ENCODE measurements around the gene STRA6.
A peak's percentile ranks its signal among the peaks of the same experiment; 100 is the strongest.

Gene STRA6

DNA sequence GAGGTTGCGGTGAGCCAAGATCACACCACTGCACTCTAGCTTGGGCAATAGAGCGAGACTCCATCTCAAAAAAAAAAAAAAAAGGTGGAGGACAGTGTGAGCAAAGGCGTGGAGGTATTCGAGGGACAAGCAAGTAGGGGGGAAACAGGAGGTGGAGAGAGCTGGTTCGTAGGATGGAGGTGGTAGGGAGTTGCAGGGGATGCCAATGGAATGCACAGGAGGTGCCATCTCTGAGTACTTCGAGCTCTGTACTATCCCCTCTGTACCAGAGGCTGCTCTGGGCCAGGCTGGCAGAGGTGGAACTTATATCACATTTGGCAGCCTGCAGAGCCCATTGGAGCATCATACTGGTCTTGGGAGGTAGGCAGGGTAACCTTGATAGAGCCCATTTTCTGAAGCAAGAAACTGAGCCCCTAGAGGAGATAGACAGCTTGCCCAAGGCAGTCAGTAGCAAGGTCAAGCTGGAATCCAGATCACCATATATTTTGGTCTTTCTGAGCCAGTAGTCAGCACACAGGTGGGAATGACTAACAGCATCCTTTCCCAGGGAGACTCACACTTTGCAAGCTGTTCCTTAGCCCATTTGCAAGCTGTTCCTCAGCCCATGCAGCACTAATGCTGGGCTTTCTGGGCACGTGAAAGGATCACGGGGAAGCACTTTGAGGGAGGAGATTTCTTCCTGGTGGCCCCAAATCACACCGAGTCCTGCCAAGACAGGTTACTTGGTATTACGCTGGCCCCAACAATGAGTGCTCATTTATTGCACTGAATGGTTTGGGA is 24.4 kb upstream of the STRA6 start:
- DNase-seq: no peak

DNA sequence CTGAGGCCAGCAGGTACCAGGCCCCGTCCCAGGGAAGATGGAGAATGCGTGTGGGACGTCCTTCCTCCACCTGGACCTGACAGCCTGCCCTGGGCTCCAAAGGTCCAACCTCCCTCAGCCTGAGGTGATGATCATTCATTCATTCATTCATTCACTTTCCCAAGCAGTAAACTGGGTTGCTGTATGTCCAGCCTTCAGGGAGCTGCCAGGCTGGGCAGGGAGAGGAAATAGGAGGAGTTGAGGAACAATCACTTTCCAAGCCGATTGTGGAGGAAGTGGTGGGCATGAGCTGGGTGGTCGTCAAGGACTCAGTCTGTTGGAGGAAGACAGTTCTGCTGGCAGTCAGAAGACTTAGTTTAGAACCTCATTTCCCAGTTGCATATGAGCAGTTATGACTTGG is 23.3 kb upstream of the STRA6 start:
- no peak for DNase-seq

DNA sequence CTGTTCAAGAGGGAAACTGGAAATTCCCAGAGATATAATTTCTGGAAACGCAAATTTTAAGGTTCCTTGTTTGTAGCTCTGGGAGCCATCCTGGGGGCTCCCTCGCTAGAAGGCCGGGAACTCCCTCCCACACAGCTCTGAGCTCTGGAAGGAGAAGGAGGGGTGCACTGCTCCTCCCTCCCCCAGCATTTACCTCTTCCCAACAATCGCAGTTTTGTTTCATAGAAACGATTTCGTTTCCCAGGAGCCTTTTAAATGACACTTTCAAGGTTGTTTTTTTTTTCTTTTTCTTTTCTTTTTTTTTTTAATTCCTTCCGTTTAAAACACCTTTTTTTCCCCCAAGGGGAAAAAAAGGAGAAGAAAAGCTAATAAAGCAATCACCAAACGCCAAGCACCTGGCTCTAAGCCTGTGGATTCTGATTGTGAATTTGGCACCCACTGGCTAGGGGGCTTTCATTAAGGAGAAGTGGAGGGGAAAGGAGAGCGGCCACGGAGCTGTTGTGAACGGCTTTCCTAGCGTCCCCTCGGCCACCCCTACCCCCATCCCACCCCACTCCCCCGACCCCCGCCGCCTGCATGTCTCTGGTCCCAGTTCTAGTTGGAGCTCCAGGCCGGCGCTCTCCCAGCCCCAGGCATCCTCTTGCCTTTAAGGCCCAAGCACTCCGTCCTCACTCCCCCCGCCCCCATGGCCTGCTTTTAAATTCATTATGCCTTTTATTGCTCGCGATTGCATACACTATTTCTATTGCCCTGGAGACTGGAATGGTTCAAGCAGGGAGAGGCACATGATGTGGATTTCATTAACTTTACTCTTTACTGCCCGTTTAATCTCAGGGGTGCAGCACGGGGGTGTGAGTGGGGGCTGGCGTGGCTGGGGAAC is 19.9 kb upstream of the STRA6 start:
- DNase-seq: no peak

DNA sequence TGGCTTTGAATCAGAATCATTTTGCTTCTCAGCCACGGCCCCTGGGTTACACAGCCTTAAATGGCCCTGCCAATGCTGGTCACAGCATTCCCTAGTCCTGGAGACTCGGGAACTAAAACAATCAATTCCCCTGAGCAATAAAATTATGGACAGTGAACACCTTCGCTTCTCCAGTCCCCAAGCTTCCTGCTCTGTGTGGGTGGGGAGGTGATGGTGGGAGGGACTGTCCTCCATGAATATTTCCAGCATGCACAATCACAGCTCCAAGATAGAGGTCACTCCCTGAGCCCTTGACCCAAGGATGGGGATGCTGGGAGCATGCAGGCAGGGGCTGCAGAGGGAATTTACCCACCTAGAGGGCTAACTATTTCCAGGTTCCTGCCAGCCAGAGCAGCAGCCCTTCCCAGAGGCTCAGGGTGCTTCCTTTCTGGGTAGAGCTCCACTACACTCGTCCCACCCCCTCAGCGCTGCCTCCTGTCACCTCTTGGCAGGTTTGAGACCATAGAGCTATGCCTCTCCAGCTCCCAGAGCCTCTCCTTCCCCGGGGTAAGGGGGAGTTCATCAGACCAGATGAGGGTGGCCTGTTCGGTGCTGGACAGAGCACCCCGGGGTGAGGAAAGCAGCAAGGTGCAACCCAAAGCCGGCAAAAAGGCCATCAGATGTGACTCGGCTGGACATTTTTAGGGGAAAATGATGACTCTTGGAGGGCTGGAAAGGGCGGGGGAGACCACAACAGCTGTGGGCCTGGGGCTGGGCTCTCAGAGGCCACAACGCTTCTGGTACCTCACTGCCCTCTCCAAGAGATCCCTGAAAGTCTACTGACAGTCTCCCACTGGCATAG is 19.0 kb upstream of the STRA6 start:
- no peak for DNase-seq

DNA sequence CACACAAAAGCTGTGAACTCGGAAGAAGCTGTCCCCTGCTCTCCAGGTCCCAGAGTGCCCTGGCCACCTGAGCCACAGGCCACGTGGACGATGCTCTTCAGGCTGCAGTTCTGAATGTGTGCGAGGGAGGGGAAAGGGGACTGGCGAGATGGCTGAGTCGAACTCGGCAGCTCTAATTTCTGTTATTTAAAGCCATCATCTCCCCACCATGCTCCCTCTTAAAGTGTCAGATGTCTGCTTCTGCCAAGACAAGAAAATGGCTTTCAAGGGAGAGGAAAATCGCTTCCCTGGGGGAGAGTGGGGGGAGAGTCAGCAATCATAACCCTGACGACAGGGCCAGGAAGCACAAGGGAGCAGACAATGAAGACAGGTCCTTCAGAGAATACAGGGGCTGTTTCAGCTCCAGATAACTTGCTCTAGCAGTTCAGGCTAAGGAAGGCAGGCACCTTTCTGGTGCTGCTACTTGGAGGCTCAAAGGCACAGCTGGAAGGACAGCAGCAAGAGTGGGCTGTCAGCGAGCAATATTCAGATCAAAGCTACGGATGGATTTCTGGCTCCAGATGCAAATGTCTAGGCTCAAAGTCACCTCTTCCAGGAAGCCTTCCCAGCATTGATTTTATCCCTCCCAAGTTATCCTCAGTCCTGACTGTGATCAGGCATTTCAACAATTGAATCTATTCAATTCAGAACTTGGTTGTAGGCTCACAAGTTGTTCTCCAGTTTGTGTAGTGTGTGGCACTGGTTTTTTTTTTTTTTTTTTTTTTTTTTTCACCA is 18.1 kb upstream of the STRA6 start:
- DNase-seq: no peak

DNA sequence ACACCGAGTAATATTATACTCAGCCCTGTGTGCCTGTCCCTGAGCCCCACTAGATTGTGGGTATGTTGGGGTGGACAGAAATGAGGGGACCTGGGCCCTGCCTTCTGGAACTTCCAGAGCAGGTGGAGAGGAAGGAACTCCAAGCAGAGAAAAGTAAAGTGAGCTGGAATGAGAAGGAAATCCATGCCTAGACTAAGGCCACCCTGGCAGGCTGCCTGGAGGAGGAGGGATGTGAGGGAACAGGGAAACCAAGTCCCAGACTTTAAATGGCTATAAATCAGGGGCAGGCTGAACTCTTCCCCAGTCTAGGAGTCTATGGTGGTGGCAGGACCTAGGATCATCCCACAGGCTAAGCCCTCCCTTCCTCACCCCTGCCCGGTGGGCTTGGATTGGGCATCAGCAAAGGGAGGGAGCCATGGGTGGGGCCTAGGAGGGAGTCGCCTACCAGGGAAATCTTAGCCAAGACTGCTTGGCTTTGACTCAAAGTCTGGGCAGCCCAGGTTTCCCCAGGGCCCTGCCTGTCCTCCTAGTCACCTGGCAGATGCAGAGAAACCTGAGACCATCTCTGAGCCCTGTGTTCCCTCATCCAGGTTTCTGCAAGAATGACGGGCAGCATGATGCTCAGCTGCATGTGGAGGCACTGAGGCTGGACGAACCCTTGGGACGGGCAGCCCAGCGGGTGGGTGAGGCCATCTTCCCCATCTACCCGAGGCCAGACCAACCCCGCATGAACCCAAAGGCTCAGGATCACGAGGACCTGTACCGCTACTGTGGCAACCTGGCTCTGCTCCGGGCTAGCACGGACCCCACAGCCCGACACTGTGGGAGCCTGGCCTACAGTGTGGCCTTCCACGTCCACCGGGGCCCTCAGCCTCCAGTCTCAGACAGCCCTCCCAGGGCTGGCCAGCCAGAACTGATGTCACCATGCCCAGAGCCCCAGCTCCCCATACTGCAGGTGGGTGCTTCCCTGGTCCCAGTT is 15.6 kb upstream of the STRA6 start:
- no peak for DNase-seq

DNA sequence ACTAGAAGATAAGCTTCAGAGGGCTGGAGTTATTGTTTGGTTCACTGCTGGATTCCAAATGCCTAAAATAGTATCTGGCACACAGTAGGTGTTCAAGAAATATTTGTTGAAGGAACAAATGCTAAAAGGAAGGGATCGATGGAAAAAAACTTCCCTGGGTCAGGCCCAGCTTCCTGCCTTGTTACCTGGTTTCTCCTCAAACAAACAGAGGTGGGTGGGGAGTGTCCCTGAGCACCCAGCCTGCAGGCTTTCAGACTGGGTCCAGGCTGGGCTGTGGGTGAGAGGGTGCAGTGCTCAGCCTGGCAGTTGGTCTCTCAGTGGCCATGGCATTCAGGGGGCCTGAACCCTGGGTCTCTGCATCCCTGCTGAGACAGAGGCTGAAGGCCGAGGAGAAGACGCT is 14.4 kb upstream of the STRA6 start:
- DNase-seq: no peak

DNA sequence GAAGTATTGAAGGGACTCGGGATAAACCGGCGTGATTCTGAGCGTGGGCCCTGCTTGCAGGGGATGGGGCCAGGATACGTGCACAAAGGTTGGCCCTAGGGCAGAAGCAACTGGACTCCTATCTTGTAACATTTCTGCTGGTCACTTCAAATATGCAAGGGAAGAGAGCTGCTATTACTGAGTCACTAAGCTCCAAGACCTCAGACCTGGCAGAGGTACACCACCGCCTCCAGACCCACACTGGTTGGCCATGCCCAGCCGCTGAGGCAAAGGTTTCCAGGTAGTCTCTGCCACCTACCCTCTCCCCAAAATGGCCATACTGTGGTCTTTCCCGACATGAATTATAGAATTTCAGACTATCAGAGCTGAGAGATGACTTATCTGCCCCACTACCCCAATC is 13.4 kb upstream of the STRA6 start:
- DNase-seq: no peak

DNA sequence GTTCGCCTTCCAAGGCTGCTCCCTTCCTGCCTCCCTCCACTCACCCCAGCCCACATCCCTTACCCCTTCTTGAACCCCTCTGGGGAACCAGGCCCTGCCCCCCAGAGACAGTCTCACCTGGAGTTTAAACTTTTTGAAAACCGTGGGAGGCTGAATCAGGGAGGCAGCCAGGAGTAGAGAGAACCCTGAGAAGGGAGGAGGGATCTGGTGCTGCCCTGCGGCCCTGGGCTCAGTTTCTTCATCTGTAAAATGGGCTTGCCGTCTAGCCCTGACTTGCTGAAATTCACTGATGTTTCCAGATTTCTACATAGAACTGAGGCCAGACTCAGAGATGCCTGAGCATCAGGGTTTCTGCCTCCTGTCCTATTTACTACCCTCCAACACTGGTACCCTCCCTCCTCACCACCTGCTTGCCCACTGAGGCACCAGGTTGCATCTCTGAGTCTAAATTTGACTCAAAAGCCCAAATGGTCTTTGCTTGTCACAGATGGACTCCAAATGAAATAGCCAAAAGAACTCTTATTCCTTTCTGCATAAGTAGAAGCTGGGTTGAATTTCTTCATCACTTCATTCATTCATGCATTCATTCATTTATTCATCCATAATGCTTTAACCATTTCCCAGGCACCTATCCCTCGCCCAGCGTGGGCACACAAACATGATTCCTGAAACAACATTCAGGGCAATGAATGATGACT is 11.9 kb upstream of the STRA6 start:
- DNase-seq: no peak

DNA sequence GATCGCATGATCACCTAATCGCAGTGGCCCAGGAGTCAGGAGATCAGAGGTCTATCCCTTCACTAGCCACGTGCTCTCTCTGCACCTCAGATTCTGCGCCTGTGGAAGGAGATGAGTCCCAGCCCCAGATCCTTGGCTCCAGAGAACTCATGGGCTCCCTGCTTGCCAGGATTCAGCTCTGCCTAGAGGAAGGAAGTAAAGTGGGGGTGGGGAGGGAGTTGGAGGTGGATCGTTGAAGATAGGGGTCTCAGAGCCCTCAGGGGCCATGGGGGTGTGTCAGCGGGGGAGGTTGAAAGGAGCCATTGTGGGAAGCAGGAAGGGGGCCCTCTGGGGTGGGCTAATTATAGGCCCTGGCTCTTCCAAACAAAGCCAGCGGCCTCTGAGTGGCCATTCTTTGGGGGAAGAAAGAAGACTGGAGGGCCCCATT is 11.3 kb upstream of the STRA6 start:
- no peak for DNase-seq

DNA sequence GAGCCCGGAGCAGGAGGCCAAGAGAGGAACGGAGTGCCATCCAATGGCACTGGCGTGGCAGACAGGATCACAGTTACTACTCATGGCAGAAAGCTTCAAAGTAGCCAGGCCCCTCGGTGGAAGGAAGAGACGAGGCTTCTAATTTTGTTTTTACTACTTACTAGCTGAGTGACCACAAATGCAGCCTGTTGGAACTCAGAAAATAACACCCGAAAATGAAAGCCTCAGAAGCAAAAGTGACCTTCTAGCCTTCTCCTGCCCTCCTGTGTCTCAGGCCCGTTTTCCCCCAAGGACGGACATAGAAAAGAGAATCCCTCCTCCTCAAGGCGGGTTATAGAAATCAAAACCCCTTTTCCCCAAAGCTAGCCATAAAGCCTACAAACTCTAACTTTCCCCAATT is 9.9 kb upstream of the STRA6 start:
- no peak for DNase-seq

DNA sequence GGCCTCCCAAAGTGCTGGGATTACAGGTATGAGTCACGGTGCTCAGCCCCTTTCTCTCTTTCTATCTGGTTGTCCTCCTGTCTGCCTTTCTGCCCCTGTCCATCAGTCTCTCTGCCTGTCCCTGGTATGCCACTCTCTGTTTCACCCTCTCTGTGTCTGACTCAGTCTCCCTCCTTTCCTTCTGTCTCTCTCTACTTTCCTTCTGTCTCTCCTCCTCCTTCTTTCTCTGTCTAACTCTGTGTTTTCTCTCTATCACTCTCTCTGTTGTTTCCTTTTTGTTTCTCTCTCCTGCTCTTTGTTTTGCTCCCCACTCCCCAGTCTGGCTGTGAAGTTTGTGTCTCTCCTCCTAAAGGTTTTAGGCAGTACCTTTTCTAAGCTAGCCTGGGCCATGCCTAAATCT is 9.1 kb upstream of the STRA6 start:
- no peak for DNase-seq

DNA sequence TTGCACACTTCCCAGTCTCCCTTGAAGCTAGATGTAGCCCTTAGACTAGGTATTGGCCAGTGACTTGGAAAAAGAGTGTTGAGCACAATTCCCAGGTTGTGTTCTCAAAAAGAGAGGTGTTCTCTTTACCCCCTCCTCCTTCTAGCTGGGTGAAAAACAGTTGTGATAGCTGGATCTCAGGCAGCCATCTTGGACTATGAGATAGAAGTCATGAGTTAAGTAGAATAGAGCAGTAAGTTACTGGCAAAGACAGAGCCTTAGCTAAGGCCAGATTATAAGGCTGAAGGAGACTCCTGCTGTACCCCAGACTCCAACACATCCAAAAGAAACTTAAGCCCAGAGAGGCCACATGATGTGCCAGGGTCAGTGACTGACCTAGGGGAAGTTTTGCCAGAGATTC is 8.1 kb upstream of the STRA6 start:
- DNase-seq: no peak

DNA sequence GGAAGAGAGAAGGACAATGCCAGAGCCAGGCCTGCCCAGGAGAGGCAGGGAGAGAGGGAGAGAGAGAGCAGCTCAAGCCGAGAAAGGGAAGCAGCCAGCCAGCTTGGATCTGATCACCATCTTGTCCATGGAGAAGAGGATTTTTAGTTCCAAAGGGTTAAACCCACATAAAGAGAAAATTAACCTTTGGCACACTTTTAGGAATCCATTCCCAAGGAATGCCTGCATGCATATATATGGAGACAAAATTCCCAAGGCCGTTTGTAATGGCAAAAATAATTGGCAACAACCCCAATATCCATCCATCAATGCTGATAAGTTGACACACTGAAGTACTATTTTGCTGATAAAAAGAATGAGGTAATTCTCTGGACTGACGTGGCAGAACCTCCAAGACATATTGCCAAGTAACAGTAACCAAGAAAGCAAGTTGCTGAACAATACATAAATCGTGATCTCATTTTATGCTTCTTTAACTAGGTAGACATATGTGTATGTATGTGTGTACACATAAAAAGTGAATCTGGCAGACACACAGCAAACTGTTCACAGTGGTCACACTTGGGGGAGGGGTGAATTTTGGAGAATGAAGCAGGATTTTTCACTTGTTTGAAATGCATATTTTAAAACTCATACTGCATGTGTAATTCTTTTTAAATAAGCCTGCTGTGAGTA is 7.5 kb upstream of the STRA6 start:
- DNase-seq: peak; percentile 89

DNA sequence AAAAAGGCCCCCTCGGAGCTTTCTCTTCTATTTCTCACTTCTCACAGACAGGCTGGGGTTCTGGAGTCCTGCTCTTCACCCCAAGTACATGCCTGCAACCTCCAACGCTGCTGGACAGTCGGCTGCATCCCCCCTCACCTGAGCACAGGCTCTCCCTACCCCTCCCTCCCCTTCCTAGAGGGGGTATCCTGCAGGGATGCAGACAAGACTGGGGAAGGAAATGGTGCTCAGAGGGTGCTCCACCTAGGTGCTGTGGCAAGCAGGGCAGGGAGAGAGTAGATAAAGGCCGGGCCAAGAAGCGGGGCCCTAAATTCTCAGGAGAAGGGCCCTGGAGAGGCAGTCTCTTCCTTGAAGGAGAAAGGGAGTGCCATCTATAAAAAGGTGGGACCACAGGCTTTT is 7.0 kb upstream of the STRA6 start:
- no peak for DNase-seq

DNA sequence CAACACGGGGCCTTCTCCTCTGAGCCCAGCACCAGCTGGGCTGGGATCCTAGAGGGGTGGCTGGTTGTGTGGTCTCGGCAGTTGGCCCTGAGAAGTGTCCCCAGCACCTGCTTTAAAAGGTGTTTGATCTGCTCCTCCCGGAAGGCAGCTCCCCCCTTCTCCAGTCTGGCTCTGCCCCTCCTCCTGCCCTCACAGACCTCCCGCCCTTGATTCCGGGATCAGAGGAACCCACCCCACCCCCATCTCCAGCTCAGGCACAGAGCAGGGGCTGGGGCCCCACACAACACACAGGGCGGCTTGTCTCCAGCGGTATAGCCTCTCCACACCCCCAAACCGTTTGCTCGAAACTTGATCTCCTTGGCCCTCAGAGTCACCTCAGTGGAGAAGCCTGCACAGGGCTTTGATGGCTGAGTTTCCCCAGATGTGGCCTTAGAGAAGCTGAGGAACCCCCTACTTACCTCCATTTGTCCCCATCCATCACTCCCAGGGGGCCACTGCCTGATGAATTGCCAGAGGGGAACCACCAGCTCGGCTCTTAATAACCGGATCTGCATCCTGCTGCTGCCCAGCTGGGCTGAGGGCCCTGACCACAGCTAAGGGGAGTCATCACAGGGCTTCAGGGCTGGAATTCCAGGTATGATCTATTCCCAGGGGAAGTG is 6.4 kb upstream of the STRA6 start:
- DNase-seq: peak; percentile 72

DNA sequence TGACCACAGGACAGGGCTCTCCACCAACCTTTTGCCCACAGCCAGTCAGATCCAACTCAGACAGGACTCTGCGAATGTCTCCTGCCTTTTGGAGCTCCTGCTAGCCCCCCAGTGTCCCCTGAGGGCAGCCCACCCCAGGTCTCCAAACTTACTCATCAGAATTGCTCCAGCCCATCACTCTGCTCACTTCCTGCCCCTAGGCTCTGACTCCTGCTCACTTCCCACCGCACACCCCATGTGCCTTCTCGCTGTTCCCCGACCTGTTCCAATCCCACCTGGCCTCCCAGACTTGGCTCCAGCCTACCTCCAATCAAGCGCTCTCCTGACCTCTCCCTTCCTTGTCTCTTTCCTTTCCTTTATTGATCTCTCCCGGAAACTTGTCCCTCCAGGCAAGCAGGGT is 5.9 kb upstream of the STRA6 start:
- DNase-seq: no peak

DNA sequence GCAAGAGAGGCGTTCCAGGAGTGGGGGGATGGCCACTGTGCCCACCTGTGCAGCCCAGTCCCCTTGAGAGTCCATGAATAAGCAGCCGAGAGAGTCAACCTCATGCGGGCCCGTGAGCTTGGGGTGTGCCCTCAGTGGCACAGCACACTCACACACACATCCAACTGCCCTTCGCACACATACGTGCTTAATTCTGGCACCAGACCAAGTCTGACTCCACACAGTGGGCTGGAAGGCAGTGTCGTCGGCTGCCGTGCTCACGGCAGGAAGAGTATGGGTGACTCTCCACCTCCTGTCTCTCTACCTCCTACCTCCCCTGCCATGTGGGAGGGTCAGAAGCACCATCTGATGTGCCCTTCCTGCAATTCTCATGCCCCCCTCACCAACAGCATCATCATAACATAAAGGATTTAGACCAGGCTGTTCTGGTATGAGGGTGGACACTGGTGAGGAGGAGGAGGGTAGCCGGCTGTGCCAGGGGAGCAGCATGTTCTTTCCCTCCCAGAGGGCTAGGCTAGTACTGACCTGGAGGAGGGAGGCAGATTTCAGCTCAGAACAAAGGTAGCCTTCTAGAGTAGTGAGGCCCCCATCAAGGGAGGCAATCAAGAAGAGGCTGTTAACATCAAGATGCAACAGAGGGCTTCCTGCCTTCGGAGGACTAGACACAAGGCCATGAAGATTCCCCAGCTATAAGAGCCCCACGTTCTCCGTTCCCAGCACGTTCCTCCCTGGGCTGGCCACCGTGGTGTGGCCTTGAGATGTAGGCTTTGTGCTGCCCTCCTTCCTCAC is 5.3 kb upstream of the STRA6 start:
- DNase-seq: no peak

Measured in fibroblast of skin of right quadriceps (primary cell).